ENCODE measurements around the gene DLG2.

GRCh38 chr11:84106541-84106940 lies 1520.6 kb downstream of the DLG2 start:
- TF ChIP-seq, protein P1, sequence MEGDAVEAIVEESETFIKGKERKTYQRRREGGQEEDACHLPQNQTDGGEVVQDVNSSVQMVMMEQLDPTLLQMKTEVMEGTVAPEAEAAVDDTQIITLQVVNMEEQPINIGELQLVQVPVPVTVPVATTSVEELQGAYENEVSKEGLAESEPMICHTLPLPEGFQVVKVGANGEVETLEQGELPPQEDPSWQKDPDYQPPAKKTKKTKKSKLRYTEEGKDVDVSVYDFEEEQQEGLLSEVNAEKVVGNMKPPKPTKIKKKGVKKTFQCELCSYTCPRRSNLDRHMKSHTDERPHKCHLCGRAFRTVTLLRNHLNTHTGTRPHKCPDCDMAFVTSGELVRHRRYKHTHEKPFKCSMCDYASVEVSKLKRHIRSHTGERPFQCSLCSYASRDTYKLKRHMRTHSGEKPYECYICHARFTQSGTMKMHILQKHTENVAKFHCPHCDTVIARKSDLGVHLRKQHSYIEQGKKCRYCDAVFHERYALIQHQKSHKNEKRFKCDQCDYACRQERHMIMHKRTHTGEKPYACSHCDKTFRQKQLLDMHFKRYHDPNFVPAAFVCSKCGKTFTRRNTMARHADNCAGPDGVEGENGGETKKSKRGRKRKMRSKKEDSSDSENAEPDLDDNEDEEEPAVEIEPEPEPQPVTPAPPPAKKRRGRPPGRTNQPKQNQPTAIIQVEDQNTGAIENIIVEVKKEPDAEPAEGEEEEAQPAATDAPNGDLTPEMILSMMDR (IDR thresholded peaks at IDR 0.05) = no peak
- TF ChIP-seq POLR2AphosphoS5 (IDR thresholded peaks at IDR 0.05) = no peak
- TF ChIP-seq POLR2A (IDR thresholded peaks at IDR 0.05; ENCODE audit: low read depth) = no peak
- no peak for TF ChIP-seq EP300 (IDR thresholded peaks at IDR 0.05)
